AG20443 (cell line): ENCODE data around the gene OR2L2.
"Not testable (repeated sequence)": the region's sequence is repeated elsewhere in the genome, so short reads cannot be mapped to it uniquely, and the experiment has no call there.

ENCODE experiments used
- DNase-seq: peaks from one replicate; pipeline ENCODE4 v3.0.0; 2012; ENCODE audit warnings: low spot score, mixed read lengths

The OR2L2 gene, protein sequence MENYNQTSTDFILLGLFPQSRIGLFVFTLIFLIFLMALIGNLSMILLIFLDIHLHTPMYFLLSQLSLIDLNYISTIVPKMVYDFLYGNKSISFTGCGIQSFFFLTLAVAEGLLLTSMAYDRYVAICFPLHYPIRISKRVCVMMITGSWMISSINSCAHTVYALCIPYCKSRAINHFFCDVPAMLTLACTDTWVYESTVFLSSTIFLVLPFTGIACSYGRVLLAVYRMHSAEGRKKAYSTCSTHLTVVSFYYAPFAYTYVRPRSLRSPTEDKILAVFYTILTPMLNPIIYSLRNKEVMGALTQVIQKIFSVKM

GRCh38 chr1:248029770-248030169, at the start of gene OR2L2:
TSS of gene OR2L2 (plus strand) at chr1:248030070. CDS start at chr1:248038268, 8,198 bp downstream.
- no peak for DNase-seq

DNA sequence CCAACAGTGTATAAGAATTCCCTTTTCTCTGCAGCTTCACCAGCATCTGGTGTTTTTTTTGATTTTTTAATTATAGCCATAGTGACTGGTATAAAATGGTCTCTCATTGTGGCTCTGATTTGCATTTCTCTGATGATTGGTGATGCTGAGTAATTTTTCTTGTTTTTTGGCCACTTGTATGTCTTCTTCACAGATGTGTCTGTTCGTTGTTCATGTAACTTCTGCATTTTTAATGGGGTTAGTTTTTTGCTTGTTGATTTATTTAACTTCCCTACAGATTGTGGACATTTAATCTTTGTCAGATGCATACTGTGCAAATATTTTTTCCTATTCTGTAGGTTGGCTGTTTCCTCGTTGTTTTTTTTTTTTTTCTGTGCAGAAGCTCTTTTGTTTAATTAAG, 36.9 kb upstream of the OR2L2 start:
- no peak for DNase-seq

DNA sequence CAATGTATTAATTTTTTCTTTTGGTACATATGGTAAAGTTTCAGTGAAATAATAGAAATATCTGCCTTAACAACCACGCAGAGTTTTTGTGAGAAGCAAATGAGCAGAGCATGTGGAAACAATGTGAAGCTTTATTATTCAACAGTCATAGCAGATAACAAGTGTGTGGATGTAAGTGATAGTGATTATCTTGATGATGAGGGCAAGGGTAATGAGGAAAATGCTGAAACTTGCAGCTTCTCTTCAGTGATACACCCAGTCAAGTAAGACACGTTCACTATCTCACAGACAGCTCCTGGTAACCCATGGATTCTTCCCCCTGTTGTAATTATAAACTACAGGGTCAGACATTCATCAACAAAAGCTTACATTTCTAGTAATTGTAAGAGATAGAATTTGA, 31.1 kb upstream of the OR2L2 start:
- DNase-seq, result no peak

GRCh38 chr1:248000169-248000568, 29.7 kb upstream of the OR2L2 start:
- no peak for DNase-seq

DNA sequence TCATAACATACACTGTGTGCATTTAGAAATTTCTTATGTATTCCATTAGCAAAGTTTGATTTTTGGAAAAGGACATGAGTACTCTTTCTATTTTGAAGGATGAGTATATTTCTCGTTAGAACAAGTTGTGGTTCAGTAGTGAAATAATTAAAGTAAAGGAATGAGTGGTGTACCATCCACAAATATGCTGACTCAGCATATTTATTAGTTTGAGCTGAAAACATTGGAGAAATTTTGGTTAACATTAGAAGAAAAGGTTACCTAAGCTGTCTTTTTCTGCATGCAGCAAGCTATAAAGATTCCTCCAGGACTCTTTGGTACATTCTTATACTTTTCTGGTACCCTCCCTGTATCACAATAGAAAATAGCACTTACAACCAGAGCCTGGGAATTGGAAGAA, 22.1 kb upstream of the OR2L2 start:
- DNase-seq, result no peak

GRCh38 chr1:248009681-248010080, 20.2 kb upstream of the OR2L2 start:
- no peak for DNase-seq

- no peak for DNase-seq
These were observed 16.6 kb upstream of the OR2L2 start, which contains the start of gene OR2L5 for GRCh38 chr1:248013229-248013710. TSS of gene OR2L5 (plus strand) at chr1:248013660. CDS start at chr1:248021948, 8,288 bp downstream.

DNA sequence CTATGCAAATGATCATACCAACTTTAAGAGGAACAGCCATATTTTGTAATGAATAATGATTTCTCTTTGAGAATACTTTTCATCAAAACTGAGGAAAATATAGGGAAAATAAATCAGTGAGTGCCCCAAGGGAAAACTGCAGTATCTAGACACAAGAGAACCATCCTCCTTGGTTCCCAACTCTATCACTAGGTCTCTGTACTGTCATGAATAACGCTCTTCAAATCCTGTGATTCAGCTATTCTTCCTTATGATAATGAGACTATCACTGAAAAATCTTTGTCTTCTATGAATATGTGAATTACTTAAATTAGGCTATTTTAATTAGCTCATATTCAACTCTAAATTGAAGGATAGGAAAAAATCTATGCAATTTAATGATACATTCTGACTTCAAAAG, 14.1 kb upstream of the OR2L2 start:
- no peak for DNase-seq

DNA sequence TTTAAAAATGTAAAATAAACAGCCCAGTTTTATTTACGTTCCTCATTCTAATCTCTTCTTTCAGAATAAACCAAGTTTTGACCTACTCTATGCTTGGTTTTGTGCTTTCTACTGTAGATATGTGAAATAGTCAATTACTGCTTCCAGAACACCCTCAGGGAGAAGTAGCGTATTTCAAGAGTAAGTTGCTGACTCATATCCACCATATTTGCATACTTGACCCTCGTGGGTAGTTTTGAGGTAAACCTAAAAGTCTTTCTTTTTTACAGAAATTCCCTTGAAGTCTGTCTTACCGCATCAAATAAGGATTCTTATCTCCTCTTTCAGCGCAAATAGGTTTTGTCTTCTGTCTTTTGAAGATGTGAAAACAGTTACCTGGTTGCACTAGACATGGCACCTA, 15.3 kb downstream of the OR2L2 start:
- DNase-seq, result no peak

DNA sequence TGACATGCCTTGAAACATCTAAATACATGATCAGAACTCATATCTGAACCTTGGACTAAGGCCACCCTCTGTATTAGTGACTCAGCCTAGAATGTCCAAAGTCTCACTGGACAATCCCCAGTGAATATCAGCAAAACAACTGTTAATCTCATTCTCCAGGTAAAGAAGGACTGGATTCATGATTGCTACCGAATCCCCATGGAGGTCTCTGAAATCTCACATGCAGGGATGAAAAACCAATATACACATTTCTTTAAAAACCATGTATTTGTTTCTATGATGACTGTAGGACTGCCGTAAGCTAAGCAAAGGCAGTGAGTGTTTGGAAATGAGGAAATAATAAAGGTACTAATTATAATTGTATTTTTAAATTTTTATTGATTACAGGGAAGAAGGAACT, 16.7 kb downstream of the OR2L2 start, which contains the start of gene OR2L3:
OR2L3 (plus strand) TSS at position 301 of the 400 bp plus-strand sequence. CDS start 13,846 bp downstream, outside the sequence.
- no peak for DNase-seq

DNA sequence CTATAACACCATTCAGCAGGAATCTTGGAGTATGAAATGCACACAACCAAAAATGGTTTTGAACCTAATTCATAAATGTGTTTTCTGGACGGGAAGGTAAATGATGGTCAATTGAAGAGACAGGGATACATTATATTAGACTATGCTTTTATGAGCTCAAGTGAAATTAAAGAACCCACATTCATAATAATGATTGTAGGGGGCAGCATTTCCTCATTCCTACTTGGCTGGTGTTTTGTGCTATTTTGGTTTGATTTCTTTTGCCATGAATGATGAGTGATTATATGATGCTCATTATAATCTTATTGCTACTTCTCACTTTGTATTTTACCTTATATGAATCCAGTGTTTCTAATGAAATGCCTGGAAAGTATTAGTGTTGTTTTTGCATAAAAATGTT, 17.1 kb downstream of the OR2L2 start:
- no peak for DNase-seq

DNA sequence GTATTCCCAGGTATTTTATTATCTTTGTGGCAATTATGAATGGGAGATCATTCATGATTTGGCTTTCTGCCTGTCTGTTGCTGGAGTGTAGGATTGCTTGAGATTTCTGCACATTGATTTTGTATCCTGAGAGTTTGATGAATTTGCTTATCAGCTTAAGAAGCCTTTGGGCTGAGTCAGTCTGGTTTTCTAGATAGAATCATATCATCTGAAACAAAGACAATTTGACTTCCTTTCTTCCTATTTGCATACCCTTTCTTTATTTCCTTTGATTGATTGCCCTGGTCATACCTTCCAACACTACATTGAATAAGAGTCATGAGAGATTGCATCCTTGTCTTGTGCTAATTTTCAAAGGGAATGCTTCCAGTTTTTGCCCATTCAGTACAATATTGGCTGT, 24.8 kb downstream of the OR2L2 start:
- no peak for DNase-seq

- no peak for DNase-seq
These were observed 25.4 kb downstream of the OR2L2 start for GRCh38 chr1:248055261-248055660.

GRCh38 chr1:248065071-248065470, 35.2 kb downstream of the OR2L2 start:
- no peak for DNase-seq

- DNase-seq, result no peak
These were observed 35.7 kb downstream of the OR2L2 start for GRCh38 chr1:248065604-248066003.

GRCh38 chr1:248083864-248084263, 54.0 kb downstream of the OR2L2 start:
- DNase-seq, result not testable (repeated sequence)
